HG02588 (cell line): ENCODE results near the gene PNLIPRP3.

Experiments
- ATAC-seq: cut with Tn5 transposase; IDR thresholded peaks from one replicate; pipeline ENCODE4 v1.9.1; 2021; ENCODE audit warnings: mild to moderate bottlenecking, moderate library complexity; ENCODE audit not compliant: unreplicated experiment

The PNLIPRP3 gene

DNA sequence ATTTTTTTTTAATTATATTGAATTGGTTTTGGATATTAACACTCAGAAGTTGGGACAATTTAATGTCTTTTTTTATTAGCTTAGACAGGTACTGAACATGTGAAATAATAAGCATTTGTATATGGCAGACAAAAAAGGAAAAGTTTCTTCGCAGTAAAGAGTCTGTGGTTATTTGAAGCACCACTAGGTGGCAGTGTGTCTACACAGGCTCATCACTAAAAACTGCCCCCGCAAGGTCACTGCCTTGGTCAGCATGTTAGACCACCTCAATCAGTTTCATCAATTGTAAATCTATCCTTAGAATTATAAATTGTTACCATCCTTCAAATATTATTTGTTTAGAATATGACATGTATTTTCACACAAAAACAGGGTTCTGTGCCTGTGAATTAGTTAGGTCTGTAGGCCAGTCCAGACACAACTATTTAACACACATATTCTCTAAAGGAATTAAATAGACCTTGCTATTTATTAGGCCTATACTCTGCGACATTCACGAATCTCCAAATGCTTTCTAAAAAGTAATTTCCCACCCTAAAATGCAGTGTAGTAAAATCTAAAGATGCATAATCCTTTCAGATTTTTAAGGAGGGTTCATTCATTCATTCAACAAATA lies 17.0 kb downstream of the PNLIPRP3 start:
- ATAC-seq = peak; percentile 57

DNA sequence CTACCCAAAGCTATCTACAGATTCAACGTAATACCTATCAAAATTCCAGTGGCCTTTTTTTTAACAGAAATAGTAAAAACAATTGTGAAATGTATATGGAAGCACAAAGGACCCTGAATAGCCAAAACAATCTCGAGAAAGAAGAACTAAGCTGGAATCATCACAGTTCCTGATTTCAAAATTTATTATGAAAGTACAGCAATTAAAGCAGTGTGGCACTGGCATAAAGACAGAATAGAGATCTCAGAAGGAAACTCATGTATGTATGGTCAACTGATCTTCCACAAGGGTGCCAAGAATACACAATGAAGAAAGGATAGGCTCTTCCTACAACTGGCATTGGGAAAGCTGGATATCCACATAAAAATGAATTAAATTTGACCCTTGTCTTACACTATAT lies 23.2 kb downstream of the PNLIPRP3 start:
- no peak for ATAC-seq

GRCh38 chr10:116451711-116452337 lies 24.2 kb downstream of the PNLIPRP3 start:
- ATAC-seq = no peak

DNA sequence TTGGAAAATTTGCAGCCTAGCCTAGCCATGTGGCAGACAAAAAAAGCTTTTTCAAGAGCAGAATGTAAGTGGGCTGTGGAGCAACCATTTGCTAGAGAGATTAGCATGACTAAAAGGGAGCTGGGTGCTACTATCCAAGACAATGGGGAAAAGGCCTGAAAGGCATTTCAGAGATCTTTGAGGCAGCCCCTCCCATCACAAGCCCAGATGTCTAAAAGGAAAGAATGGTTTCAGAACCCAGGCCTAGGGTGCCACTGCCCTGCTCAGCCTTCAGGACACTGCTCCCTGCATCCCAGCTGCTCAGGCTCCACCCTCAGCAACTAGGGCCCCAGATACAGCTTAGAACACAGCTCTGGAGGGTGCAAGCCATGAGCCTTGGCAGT lies 24.7 kb downstream of the PNLIPRP3 start:
- no peak for ATAC-seq

GRCh38 chr10:116457488-116457887 lies 29.8 kb downstream of the PNLIPRP3 start:
- no peak for ATAC-seq

DNA sequence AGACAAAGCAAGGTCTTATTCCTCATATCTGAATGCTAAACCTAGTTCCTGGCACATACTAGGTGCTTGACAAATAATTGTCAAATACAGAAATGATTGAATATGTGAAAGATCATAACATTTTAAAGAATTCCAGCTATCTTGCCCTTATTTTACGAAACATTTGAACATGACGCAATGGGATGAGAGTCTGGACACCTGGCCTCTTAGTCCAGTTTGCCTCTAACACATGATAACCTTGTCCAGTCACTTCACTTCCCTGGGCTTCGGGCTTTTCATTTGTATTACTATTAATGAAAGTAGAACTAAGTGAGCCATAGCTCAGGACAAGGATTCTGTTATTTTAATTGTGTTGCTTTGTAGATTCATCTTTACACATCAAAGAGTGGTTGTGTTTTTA lies 32.6 kb downstream of the PNLIPRP3 start:
- no peak for ATAC-seq

DNA sequence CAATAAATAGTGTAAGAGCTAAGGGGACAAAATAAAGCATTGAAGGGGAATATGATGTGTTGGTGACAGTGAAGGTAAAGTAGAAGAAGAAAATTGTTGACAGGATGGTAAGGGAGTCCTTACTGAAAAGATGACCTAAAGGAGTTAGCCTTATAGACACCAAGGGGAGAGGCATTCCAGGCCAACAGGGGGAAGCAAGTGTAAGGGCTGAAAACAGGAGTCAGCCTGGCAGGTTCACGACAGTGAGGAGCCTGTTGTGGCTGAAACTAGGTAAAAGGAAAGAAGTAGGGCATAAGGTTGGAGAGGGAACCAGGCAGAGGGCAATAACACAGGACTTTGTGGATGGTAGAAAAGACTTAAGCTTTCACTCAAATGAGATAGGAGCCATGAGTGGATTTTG lies 34.0 kb downstream of the PNLIPRP3 start:
- no peak for ATAC-seq

GRCh38 chr10:116464257-116464656 lies 36.6 kb downstream of the PNLIPRP3 start:
- ATAC-seq = no peak

DNA sequence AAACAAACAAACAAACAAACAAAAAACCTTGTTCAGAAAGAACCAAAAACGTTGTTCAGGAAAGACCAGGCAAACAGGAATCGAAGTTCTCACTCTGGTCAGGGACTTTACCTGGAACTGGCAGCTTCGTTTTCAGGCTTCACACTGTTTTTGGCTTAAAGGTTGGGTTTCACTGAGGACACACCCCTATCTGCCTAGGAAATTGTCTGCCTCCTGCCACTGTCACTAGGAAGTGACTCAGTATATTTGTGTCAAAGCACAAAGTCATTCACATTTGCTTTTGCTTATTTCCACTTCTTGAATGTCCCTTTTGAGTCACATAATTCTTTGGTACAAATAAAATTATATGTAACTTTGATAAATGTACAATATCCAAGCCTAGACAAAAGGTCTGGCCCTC lies 37.9 kb downstream of the PNLIPRP3 start:
- no peak for ATAC-seq

DNA sequence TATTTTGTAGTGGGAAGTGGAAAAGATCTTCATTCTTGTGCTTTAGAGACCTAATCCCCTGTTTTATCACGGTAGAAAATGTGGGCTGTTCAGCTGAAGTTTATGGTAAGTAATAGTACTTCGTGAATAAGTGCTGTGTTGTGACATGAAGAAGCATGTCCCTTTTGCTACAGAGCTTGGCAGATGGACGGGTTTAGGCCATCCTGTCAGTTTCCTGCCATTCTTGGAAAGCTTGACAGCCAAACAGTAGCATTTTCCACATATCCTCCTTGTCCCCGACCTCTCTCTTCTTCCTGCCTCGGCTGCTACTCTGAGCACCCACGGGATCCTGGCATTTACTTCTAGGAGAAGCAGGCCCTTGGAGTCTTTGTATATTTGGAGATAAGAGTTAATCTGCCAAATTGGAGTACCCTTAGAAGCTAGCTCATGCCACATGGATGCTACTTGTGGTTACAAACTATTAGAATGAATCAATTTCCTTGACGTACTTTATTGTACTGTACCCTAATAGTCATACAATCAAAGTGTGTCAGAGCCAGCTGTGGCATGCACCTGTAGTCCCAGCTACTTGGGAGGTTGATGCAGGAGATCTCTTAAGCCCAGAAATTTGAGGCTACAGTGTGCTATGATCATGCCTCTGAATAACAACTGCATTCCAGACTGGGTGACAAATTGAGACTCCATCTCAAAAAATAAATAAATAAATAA lies 39.2 kb downstream of the PNLIPRP3 start:
- no peak for ATAC-seq

DNA sequence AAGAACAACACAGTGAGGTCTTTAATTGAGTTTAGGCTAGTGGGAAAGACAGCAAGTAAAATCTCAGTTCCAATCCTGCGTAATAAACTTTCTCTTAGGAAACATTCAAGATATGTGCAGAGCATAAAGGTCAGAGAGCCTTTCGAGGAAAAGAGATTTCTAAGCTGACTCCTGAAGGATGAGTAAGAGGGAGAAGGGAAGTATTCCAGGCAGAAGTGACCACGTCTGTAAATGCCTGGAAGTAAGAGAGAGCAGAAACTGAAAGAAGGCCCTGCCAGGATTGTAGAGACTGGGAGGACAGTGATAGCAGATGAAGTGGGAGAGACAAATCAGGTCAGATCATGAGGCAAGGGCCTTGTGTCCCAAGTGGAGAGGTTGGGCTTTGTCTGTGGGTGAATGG lies 41.8 kb downstream of the PNLIPRP3 start:
- ATAC-seq = no peak

GRCh38 chr10:116470071-116470470 lies 42.4 kb downstream of the PNLIPRP3 start:
- ATAC-seq = no peak

DNA sequence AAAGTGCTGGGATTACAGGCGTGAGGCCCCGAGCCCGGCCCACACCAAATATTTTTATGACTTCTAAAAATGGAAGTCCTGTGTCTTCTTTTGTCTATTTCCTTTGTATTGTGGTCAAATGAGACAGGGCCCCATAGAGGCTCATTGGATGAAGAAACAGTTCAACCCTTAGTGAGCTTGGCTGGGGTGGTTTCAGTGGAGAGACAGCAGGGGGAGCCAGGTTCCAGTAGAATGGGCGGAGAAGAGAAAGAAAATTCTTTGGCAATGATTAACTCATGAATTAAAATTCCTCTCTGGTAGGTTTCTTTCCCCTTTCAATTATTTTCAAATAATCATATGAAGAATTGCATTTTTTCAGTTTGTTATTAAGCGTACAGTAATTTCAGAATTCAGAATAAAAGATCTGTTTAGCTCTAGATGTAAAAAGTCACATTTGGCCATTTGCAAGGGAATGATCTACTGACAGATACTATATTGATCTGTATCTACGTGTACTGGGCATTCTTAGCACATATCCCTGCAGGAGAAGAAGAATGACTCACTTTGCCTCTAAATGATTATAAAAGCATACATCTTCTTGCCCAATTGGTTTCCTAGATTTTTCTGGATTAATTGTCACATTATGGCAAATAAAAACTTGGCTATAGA lies 43.2 kb downstream of the PNLIPRP3 start:
- no peak for ATAC-seq

DNA sequence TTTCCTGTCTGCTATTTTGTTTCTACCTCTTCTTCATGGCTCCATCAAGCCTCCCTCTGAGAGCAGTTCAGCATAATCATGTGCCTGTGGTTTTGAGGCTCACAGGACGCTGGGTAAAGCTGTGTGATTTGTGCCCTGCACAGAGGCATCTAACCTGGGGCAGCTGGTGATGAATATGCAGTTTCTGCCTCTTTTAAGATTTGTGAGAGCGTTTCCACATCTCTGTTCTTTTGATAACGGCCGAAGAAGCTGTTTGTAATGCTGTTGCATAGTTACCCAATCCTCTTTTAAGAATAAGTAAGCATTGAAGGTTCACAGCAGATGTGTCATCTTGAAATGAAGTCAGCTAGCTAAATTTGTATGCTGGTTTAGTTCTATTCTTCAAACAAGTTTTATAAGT lies 45.2 kb downstream of the PNLIPRP3 start:
- ATAC-seq = no peak

- no peak for ATAC-seq
Observed at GRCh38 chr10:116475866-116476265, 48.2 kb downstream of the PNLIPRP3 start.

- no peak for ATAC-seq
Observed at GRCh38 chr10:116476461-116476860, 48.8 kb downstream of the PNLIPRP3 start.

GRCh38 chr10:116477986-116478664 lies 50.5 kb downstream of the PNLIPRP3 start:
- no peak for ATAC-seq

GRCh38 chr10:116486770-116487448 lies 59.3 kb downstream of the PNLIPRP3 start:
- ATAC-seq = no peak

GRCh38 chr10:116487522-116488430 lies 60.1 kb downstream of the PNLIPRP3 start:
- ATAC-seq = no peak

DNA sequence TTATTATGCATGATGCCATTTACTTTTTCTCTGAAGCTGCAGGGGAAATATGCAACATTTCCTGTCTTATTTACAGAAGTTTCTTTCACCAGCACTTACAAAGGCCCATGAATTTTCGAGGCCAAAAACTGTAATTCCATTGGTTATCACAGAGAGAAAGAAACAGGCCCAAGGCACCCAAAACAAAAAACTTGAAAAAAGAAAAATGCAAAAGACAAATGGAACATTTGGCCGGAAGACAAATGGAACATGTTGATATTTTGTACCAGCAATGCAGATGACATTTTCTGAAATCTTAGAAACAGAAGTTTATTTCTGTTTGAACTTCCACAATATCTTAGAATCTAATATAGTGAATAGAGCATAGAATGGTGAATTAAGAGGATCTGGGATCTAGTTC lies 61.8 kb downstream of the PNLIPRP3 start:
- ATAC-seq = no peak
